Stimulated activated CD4-positive, alpha-beta T cell treated with anti-CD3 and anti-CD28 coated beads, Interleukin-15, amount 100 ng/mL, for 1 hour (primary cell): ENCODE results near the gene PALM.

Source experiments
- DNase-seq, 2 donors: peaks; one replicate each; pipeline ENCODE4 v3.0.0-alpha.2; 2020; ENCODE audit warnings: low read depth in 1 of 2, low spot score in 1 of 2

The PALM gene

DNA sequence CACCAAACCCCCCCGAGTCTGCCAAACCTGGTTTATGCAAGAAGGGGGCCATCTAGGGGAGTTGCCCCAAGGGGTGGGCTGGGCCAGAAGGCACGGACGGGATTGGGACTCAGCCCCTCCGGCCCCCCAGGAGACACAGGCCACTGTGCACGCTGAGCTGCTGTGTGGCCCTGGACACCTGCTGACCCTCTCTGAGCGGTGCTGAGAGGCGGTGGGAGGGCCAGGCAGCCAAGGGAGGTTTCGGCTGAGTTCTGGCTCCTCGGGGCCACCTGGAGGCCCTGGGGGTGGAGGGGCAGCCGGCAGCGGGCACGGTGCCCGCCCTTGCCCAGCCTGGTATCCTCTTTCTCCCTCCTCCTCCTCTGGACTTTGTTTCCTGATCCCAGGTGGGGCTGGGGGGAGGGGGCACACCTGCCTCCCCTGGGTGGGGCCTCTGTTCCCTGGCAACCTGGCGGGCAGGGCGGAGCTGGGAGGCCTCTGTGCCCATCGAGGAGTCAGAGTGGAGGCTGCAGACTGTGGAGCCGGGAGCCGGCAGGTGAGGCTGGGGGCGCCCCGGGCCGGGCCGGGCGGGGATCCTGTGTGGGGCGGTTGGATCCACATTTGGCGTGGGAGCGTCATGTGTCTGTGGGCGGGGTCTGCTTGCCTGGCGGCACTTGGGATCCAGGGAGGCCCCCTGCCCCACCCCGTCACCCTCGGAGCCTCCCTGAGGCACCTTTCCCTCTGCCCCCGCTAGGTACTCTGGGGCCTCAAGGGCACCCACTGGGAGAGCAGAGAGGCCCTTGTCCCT lies 42.1 kb downstream of the PALM start, which contains the start of gene MISP:
Gene MISP, plus strand, starts transcription at position 473 of the 784 bp plus-strand sequence. CDS start 5,835 bp downstream, outside the sequence.
- DNase-seq, result no peak

DNA sequence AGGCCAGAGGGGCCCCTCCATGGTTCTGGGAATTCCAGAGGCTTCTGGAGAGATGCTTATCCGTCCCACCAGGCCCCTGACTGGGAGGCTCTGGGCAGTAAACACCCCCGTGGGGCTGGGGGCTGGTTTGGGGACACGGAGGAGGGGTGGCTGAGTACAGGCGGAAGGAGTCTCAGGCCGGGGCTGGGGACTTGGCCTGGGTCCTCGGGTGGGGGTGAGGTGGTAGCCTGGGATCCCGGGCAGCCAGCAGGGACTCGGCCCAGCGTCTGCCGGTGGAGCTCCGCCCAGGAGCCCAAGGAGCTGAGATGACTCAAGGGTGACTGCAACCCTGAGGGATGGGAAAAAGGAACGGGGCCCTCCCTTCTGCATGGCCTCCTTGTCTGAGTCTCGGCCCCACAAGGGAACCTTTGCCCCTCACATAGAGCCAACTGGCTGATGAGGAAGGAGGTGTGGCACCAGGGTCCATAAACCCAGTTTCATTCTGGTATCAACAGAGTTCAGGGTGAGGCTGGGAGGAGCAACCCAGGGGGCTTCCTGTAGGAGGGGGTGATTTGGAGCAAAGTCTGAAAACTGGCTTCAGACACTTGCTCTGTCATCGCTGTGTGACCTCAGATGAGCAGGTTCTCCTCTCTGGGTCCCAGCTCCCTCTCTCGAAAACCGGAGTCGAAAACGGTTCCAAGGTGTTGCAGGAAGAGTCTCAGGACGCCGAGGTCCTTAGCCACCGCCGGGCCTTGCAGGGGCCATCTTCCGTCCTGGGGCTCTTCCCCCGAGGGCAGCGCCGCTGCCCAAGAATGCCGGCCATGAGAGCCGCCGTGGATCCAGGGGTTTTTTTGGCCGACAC lies 43.0 kb downstream of the PALM start:
- DNase-seq, result no peak

DNA sequence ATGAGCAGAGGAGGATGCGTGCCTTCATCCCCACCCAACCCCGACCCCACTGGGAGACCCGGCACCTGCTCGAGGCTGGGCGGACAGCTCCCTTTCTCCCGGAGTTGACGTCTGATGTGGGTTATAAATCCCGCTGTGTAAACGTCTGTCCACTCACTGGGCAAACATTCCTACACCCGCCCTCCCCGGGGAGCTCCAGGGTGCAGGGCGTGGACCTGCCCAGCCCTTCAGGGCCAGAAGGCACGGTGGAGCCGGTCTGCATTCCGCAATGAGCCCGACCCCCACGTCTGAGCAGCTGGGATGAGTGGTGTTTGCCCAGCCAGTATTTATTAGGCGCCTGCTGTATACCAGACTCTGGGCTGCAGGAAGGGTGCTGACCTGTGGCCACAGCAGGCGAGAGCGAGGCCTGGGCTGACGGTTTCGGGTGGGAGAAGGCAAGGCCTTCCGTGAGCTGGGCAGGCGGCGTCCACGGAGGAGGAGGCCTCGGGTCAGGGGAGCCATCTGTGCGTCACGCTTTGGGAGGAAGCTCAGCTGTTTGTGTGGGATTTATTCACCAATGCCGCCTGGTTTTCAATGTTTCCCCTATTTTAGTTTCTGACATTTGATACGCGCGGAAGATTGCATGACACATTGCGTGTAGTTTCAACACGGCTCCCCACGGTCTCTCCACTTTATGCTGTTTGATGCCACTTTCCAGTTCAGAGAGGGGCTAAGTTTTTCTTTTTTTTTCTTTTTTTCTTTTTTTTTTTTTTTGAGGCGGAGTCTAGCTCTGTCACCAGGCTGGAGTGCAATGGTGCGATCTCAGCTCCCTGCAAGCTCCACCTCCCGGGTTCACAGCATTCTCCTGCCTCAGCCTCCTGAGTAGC lies 44.1 kb downstream of the PALM start:
- DNase-seq, result no peak

DNA sequence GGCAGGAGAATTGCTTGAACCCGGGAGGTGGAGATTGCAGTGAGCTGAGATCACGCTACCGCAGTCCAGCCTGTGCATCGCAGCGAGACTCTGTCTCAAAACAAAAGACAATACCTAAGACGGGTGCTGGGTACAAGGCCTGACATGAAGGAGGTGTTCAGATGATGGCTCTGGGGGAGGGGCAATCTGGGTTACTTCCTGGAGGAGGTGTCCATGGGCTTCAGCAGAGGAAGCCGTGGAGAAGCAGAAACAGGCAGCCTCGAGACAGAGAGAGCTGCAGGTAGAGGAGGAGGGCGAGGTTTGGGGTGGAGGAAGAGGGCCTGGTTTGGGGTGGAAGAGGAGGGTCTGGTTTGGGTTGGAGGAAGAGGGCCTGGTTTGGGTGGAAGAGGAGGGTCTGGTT lies 45.8 kb downstream of the PALM start:
- DNase-seq, result no peak

DNA sequence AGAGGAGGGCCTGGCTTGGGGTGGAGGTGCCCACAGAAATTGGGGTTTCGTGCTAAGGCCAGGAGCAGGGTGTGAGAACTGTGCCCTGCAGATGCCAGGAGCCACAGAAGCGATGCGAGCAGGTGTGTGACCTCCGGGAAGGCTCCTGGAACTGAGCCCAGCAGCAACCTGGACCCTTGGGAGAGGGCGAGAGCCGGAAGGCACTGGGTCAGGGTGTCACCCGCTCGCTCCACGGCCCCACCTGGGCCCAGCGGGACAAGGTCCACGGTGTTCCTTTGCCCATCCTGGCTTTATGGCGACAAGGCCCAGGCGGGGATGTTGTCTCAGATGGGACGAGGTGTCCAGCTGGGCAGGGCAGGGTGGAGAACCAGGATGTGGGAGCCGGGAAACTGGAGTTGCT lies 46.3 kb downstream of the PALM start:
- DNase-seq, result no peak

DNA sequence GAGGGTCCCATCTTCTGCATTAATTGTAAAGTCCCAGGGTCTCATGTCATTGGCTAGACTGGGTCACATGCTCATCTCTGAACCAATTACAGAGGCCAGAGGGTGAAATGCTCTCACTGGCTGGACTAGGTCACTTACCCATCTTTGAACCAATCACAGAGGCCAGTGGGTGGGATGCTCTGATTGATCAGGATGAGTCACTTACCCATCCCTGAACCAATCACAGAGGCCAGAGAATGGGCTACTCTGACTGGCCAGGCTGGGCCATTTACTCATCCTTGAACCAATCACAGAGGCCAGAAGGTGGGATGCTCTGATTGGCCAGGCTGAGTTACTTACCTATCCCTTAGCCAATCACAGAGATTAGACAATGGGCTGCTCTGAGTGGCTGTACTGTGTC lies 47.5 kb downstream of the PALM start:
- no peak for DNase-seq

DNA sequence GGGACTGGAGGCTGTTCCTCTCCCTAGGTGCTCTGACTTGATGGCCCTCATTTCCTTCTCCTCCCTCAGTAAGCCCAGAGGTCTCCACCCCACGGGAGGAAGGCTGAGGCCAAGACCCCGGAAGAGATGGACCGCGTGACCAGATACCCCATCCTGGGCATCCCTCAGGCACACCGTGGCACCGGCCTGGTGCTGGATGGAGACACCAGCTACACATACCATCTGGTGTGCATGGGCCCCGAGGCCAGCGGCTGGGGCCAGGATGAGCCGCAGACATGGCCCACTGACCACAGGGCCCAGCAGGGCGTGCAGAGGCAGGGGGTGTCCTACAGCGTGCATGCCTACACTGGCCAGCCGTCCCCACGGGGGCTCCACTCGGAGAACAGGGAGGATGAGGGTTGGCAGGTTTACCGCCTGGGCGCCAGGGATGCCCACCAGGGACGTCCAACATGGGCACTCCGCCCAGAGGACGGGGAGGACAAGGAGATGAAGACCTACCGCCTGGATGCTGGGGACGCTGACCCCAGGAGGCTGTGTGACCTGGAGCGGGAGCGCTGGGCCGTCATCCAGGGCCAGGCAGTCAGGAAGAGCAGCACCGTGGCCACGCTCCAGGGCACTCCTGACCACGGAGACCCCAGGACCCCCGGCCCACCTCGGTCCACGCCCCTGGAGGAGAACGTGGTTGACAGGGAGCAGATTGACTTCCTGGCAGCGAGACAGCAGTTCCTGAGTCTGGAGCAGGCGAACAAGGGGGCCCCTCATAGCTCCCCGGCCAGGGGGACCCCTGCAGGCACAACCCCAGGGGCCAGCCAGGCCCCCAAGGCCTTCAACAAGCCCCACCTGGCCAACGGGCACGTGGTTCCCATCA lies 48.3 kb downstream of the PALM start:
- no peak for DNase-seq

DNA sequence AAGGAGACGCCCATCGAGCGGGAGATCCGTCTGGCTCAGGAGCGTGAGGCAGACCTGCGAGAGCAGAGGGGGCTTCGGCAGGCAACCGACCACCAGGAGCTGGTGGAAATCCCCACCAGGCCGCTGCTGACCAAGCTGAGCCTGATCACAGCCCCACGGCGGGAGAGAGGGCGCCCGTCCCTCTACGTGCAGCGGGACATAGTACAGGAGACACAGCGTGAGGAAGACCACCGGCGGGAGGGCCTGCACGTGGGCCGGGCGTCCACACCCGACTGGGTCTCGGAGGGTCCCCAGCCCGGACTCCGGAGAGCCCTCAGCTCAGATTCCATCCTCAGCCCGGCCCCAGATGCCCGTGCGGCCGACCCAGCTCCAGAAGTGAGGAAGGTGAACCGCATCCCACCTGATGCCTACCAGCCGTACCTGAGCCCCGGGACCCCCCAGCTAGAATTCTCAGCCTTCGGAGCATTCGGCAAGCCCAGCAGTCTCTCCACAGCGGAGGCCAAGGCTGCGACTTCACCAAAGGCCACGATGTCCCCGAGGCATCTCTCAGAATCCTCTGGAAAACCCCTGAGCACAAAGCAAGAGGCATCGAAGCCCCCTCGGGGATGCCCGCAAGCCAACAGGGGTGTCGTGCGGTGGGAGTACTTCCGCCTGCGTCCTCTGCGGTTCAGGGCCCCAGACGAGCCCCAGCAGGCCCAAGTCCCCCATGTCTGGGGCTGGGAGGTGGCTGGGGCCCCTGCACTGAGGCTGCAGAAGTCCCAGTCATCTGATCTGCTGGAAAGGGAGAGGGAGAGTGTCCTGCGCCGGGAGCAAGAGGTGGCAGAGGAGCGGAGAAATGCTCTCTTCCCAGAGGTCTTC lies 49.3 kb downstream of the PALM start:
- no peak for DNase-seq

DNA sequence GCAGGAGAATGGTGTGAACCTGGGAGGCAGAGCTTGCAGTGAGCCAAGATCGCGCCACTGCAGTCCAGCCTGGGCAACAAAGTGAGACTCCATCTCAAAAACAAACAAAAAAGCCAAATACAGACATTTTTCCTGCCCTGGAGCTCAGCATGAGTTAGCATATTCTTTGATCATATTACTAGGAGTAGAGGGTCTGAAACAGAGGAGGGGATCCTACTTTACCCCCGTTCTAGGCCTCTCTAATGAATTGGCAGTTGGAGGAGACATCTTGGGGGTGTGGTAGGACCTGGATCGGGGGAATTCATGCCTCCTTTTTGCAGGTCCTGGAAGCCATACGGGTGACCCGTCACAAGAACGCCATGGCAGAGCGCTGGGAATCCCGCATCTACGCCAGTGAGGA lies 54.4 kb downstream of the PALM start:
- DNase-seq, result no peak

DNA sequence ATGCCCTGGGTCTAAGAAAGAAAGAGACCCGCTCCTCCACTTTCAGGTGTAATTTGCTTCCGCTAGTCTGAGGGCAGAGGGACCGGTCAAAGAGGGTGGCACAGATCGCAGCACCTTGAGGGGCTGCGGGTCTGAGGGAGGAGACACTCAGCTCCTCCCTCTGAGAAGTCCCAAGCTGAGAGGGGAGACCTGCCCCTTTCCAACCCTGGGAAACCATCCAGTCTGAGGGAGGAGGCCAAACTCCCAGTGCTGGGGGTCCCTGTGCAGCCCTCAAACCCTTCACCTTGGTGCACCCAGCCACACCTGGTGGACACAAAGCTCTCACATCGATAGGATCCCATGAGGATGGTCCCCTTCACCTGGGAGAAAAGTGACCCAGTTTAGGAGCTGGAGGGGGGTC lies 55.1 kb downstream of the PALM start:
- no peak for DNase-seq

DNA sequence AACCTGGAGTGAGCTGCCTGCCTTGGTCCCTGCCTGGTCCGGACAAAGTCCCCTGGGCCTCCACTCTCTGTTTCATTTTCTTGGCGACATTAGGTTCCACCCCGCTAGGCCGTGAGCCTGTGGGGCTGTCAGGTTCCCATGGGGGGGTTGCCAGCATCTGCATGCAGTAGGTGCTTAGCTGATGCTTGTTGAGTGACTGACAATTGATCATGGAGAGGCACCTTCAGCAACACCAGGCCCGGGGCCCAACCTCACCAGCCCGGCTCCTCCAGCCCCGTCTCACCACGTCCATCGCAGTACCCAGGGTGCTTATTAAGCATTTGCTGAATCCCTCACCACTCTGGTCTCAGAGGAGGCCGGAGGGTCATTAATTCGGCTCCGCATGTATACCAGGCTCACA lies 55.6 kb downstream of the PALM start:
- DNase-seq, result no peak

DNA sequence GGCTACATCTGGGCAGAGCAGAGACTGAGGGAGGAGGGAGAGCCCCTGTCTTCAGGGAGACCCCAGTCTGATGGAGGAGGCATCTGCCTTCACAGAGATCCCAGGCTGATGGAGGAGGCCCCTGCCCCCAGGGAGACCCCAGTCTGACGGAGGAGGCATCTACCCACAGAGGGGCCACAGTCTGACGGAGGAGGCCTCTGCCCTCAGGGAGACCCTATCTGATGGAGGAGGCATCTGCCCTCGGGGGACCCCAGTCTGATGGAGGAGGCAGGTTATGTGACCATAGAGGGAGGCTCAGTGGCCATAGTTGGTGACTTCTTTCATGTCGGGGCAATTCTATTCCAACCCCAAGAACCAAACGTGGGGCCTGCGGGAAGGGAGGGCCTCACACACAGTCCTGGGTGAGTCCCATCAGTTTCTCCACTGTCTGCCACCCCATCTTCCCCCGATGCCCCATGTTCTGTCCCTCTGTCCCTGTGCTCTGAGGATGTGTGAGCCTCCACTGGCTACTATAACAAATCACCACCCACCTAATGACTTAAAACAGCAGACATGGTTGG lies 56.5 kb downstream of the PALM start:
- DNase-seq, result no peak

DNA sequence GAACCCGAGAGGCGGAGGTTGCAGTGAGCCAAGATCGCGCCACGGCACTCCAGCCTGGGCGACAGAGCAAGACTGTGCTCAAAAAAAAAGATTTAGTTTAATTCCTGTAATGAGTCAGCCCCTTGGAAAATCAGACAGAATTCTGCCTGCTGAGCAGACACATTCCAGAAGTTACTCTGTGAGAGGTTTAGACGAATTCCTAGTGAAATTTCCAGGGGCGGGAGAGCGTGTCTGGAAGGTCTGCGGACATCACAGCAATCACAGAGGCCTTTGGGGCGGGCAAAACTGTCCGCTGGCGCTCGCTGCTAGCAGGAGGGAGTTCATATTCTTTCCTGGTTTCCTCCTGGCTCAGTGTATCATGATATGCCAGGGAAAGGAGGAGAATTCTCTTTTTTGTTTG lies 59.7 kb downstream of the PALM start:
- no peak for DNase-seq

DNA sequence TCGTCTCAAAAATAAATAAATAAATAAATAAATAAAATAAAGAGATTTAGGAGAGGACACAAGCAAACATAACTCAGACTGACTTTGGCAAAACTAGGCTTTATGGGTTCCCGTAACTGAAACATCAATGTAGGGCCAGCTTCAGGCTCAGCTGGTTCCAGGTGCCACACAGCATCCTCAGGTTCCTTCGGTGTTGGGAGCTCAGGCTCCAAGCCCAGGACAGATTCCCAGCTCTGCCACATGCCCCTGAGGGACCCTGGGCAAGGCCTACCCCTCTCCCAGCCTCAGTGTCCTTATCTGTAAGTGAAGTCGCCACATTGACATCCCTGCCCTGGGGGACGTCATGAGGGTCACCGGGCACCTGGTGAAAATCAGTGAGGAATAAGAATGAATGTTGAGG lies 60.9 kb downstream of the PALM start:
- DNase-seq, result no peak

DNA sequence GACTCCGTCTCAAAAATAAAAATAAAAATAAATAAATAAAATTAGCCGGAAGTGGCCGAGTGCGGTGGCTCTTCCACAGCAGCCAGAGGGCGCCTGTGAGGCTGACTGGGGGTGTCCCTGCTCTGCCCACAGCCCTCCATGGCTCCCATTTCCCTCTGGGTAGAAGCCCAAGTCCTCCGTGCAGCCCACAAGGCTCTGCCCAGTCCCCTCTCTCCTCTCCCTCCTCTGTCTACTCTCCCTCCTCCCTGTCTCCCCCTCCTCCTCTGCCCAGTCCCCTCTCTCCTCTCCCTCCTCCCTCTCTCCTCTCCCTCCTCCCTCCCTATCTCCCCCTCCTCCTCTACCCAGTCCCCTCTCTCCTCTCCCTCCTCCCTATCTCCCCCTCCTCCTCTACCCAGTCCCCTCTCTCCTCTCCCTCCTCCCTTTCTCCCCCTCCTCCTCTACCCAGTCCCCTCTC lies 62.6 kb downstream of the PALM start:
- DNase-seq, result peak in 1 of 2 donors; percentile 10

DNA sequence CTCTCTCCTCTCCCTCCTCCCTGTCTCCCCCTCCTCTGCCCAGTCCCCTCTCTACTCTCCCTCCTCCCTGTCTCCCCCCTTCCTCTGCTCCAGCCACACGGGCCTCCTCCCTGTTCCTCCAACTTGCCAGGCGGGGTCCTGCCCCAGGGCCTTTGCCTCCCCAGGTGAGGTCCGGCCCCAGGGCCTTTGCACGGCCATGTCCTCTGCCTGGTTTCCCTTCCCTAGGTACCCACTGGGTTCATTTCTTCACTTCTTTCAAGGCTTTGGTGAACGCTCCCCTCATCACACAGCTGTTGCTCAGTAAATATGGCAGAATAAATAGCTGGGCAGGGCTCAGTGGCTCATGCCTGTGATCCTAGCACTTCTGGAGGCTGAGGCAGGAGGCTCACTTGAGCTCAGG lies 63.3 kb downstream of the PALM start:
- no peak for DNase-seq

DNA sequence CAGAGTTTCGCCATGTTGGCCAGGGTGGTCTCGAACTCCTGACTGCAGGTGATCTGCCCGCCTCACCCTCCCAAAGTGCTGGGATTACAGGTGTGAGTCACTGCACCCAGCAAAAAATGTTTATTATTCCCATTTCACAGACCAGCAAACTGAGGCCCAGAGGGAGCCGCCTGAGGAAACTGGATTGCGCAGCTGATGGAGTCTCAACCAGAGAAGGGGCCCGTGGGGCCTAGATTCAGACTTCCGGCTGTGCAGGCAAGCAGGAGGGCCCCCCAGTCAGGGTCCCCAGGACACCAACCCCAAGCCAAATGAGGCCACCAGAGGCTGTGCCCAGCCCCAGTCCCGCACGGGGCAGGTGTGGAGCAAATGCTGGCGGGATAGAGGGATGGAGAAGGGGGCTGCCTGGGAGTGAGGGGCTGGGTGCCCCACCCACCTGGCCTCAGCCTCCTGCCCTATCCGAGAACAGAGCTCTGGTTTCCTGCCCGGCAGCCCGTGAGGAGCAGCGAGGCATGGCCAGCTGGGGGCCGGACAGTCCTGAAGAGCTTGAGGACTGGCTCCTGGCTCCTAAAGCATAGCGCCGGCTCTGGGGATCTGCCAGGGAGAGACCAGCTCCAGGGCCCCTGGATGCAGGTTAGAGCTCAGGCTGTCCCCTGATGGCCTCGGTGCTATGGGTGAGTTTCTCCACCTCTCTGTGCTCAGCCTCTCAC lies 64.1 kb downstream of the PALM start:
- DNase-seq, result no peak

DNA sequence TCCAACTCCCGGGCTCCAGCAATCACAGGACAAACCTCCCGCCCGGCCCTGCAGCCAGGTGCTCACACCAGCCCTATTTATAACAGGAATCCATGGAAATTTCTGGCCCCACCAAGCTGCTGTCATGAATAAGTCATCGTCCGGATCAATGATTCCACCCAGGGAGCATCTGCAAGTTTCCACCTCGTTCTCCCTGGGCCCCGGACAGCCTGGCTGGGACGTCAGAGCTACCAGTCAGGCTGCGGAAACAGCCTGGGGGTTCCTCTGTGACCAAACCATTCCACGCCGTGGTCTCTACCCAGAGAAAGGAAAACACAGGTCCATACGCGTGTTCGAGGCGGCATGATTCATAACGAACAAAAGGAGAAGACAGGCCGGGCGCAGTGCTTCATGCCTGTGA lies 67.8 kb downstream of the PALM start:
- DNase-seq, result no peak
